GM12878 (cell line): ENCODE data around the gene PHACTR1.

Experiments
- CEBPB ChIP-seq, 2 experiments: fragments of 150-350 bp in 1 of 2; IDR thresholded peaks; 2 replicates each; pipeline ENCODE4 v1.6.1; 2012 to 2014; ENCODE audit warnings: low read depth in 2 of 2, low read length in 2 of 2, borderline replicate concordance in 1 of 2, inconsistent platforms in 1 of 2
- CTCF ChIP-seq, 3 experiments: IDR thresholded peaks in 2 of 3; conservative IDR thresholded peaks in 1 of 3; 2 replicates each; pipeline ENCODE4 v1.5.1; 2011; ENCODE audit warnings: low read depth in 3 of 3, low read length in 3 of 3, mild to moderate bottlenecking in 3 of 3, control low read depth in 2 of 3, moderate library complexity in 2 of 3, inconsistent platforms in 1 of 3, mixed read lengths in 1 of 3; ENCODE audit not compliant: control insufficient read depth in 2 of 3, insufficient read depth in 1 of 3; ENCODE audit errors: extremely low read depth in 1 of 3
- EZH2 ChIP-seq: IDR thresholded peaks from 2 replicates; pipeline ENCODE4 v1.6.1; 2012; ENCODE audit warnings: low read depth, mild to moderate bottlenecking, control low read depth, inconsistent platforms, low read length, borderline replicate concordance; ENCODE audit not compliant: control insufficient read depth
- NBN ChIP-seq: fragments of 450-650 bp; IDR thresholded peaks from 2 replicates; pipeline ENCODE4 v1.6.1; 2016
- NFYB ChIP-seq: IDR thresholded peaks from 2 replicates; pipeline ENCODE4 v1.6.1; 2011; ENCODE audit warnings: low read depth, mild to moderate bottlenecking, low read length, improper control_type of control experiment, moderate library complexity; ENCODE audit not compliant: insufficient read depth
- PKNOX1 ChIP-seq: fragments of 450-650 bp; IDR thresholded peaks from 2 replicates; pipeline ENCODE4 v1.6.1; 2016; ENCODE audit warnings: mild to moderate bottlenecking
- POLR2A ChIP-seq: IDR thresholded peaks from 2 replicates; pipeline ENCODE4 v1.6.1; 2011; ENCODE audit warnings: low read depth, mild to moderate bottlenecking, low read length
- SREBF2 ChIP-seq: IDR thresholded peaks from 2 replicates; pipeline ENCODE4 v1.6.1; 2012; ENCODE audit warnings: mild to moderate bottlenecking, low read length
- TAF1 ChIP-seq: IDR thresholded peaks from 2 replicates; pipeline ENCODE4 v1.6.1; 2011; ENCODE audit warnings: mild to moderate bottlenecking, low read depth, low read length, borderline replicate concordance
- ZNF24 ChIP-seq: fragments of 450-650 bp; IDR thresholded peaks from 2 replicates; pipeline ENCODE4 v1.6.1; 2017; ENCODE audit warnings: antibody characterized with exemption, mild to moderate bottlenecking

GRCh38 chr6:13080462-13081188 lies 364.1 kb downstream of the PHACTR1 start:
- TF ChIP-seq CTCF (IDR thresholded peaks at IDR 0.05 in 2 of 3, conservative IDR thresholded peaks at IDR 0.05 in 1 of 3; ENCODE audit: control insufficient read depth in 2 of 3, extremely low read depth in 1 of 3, insufficient read depth in 1 of 3, low read depth in 3 of 3, low read length in 3 of 3) (no peak), CEBPB (IDR thresholded peaks at IDR 0.05; ENCODE audit: borderline replicate concordance in 1 of 2, low read depth in 2 of 2, low read length in 2 of 2) (no peak), PKNOX1 (no peak), SREBF2 (no peak), ZNF24 (no peak), EZH2 (no peak), POLR2A (no peak), TAF1 (no peak), NBN (no peak), NFYB (no peak)
